Vagina (tissue), 2 donors: ENCODE results near the gene NLRP1. TPM values are rescaled to one million over a fixed set of nuclear protein-coding genes. Genes with fewer than 3 reads are reported as not detected.

Source experiments
- DNase-seq, 2 donors: peaks; one replicate each; pipeline ENCODE4 v3.0.0-alpha.2; 2017; ENCODE audit errors: extremely low spot score in 2 of 2
- H3K27ac ChIP-seq: fragments of 200-600 bp; sonication (generic); one replicate; pipeline ENCODE4 v1.5.1; 2019
- H3K27me3 ChIP-seq: fragments of 200-600 bp; sonication (generic); one replicate; pipeline ENCODE4 v1.5.1; 2019
- H3K36me3 ChIP-seq, 2 donors: fragments of 200-600 bp; sonication (generic); one replicate each; pipeline ENCODE4 v1.5.1; 2017 to 2019
- H3K4me1 ChIP-seq: fragments of 200-600 bp; sonication (generic); one replicate; pipeline ENCODE4 v1.5.1; 2019
- H3K4me3 ChIP-seq, 2 donors: fragments of 200-600 bp; sonication (generic); 1 replicate in 1 of 2; 2 replicates in 1 of 2; pipeline ENCODE4 v1.5.1; 2016 to 2019
- H3K9me3 ChIP-seq: fragments of 200-600 bp; sonication (generic); one replicate; pipeline ENCODE4 v1.5.1; 2019
- POLR2A ChIP-seq, 2 donors: fragments of 450-650 bp; IDR thresholded peaks; one replicate each; pipeline ENCODE4 v1.6.1; 2017; ENCODE audit warnings: antibody characterized with exemption in 2 of 2, mild to moderate bottlenecking in 2 of 2, moderate library complexity in 2 of 2
- POLR2AphosphoS5 ChIP-seq, 2 donors: sonication (generic); formaldehyde crosslinking; IDR thresholded peaks; one replicate each; pipeline ENCODE4 v1.9.0; 2017; ENCODE audit warnings: antibody characterized with exemption in 2 of 2, mild to moderate bottlenecking in 2 of 2, low read depth in 1 of 2; ENCODE audit not compliant: insufficient read depth in 1 of 2
- intact Hi-C: fragments of 100-400 bp; cut with DNase I; formaldehyde crosslinking; loops from one replicate; pipeline ENCODE4 v1.15.1; 2023
- total RNA-seq: library from RNA; depleted of rRNA; stranded (reverse); fragments of >200 nt; gene quantifications from one replicate; pipeline ENCODE4 v1.2.3, GENCODE V29; 2016
- TF ChIP-seq, protein P1 (sequence below), 3 experiments: fragments of 450-650 bp in 2 of 3; fragments of 200-600 bp in 1 of 3; sonication (generic) in 1 of 3; IDR thresholded peaks; one replicate each; pipeline ENCODE4 v1.5.1; 2017 to 2019; ENCODE audit warnings: antibody characterized with exemption in 3 of 3, mild to moderate bottlenecking in 2 of 3, moderate library complexity in 2 of 3

The NLRP1 gene
- total RNA-seq, 1 donor from 2014 or later = 83.7 TPM

DNA sequence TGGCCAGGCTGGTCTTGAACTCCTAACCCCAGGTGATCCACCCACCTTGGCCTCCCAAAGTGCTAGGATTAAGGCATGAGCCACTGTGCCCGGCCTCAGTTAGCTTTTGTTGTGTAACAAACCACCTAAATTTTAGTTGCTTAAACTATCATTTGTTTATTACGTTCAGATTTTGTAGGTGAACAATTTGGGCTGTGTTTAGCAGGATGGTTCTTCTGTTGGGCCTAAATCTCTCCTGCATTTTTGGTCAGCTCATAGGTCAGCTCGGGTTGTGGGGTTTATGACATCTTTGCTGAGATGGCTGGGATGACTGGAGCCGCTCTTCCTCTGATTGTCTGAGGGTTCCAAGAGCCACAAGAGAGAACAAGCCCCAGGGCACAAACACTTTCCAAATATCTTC, 21.1 kb upstream of the NLRP1 start:
- no peak overlapping the region for H3K27ac ChIP-seq
- no peak for TF ChIP-seq POLR2A (IDR thresholded peaks at IDR 0.05)
- TF ChIP-seq, protein P1, sequence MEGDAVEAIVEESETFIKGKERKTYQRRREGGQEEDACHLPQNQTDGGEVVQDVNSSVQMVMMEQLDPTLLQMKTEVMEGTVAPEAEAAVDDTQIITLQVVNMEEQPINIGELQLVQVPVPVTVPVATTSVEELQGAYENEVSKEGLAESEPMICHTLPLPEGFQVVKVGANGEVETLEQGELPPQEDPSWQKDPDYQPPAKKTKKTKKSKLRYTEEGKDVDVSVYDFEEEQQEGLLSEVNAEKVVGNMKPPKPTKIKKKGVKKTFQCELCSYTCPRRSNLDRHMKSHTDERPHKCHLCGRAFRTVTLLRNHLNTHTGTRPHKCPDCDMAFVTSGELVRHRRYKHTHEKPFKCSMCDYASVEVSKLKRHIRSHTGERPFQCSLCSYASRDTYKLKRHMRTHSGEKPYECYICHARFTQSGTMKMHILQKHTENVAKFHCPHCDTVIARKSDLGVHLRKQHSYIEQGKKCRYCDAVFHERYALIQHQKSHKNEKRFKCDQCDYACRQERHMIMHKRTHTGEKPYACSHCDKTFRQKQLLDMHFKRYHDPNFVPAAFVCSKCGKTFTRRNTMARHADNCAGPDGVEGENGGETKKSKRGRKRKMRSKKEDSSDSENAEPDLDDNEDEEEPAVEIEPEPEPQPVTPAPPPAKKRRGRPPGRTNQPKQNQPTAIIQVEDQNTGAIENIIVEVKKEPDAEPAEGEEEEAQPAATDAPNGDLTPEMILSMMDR (IDR thresholded peaks at IDR 0.05) = no peak
- TF ChIP-seq POLR2AphosphoS5 (IDR thresholded peaks at IDR 0.05; ENCODE audit: insufficient read depth in 1 of 2, low read depth in 1 of 2) = no peak
- intact Hi-C loops = no loop called here
- DNase-seq = no peak
- no peaks in the 10 kb centered on the region for H3K4me1 ChIP-seq
- H3K27me3 ChIP-seq = no peaks in the 10 kb centered on the region
- H3K36me3 ChIP-seq = no peaks in the 10 kb centered on the region
- no peaks in the 10 kb centered on the region for H3K9me3 ChIP-seq
- H3K4me3 ChIP-seq = no peak overlapping the region

DNA sequence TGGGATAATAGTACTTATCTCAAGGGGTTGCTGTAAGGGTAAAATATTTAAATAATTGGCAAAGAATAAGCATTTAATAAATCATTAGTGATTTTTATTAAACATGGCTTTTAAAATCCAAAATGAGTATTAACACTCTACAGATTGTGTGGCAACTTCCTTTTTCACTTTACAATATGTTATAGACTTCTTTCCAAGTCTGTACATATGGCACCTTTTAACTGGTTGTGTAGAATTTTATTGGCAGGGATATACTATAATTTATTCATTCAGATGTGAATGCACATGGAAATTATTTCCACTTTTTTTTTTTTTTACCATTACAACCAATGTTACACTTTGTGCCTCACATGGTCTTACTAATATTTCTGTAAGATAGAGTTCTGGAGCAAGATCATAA, 15.7 kb upstream of the NLRP1 start:
- no peaks in the 10 kb centered on the region for H3K9me3 ChIP-seq
- intact Hi-C loops = no loop called here
- H3K4me1 ChIP-seq = no peaks in the 10 kb centered on the region
- no peak for TF ChIP-seq POLR2AphosphoS5 (IDR thresholded peaks at IDR 0.05; ENCODE audit: insufficient read depth in 1 of 2, low read depth in 1 of 2)
- TF ChIP-seq POLR2A (IDR thresholded peaks at IDR 0.05) = no peak
- TF ChIP-seq, protein P1 (IDR thresholded peaks at IDR 0.05) = no peak
- DNase-seq = no peak
- H3K27me3 ChIP-seq = no peaks in the 10 kb centered on the region
- no peak overlapping the region for H3K4me3 ChIP-seq
- no peaks in the 10 kb centered on the region for H3K36me3 ChIP-seq
- H3K27ac ChIP-seq = no peak overlapping the region

DNA sequence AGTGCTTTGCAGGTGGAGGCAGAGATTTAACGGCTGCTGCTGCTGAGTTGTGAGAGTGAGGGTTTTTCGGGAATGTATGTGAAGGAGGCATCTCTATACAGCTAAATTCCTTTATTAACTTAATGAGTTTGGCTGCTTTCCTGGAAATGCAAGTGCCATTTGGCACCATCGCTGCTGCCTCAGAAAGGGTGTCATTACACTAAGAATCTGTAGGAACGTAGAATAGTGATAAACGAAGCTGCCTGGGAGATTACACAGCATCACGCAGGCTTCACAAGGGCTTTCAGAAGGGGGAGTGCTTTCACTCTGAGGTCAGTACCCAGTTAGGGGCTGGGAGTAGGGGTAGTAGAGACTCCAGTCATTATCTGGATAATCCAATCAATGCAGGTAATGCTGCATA, 14.1 kb upstream of the NLRP1 start:
- DNase-seq = no peak
- no peaks in the 10 kb centered on the region for H3K4me1 ChIP-seq
- intact Hi-C loops = no loop called here
- TF ChIP-seq POLR2A (IDR thresholded peaks at IDR 0.05) (no peak), POLR2AphosphoS5 (IDR thresholded peaks at IDR 0.05; ENCODE audit: insufficient read depth in 1 of 2, low read depth in 1 of 2) (no peak)
- TF ChIP-seq, protein P1 (IDR thresholded peaks at IDR 0.05) = no peak
- no peaks in the 10 kb centered on the region for H3K36me3 ChIP-seq
- H3K4me3 ChIP-seq = no peak overlapping the region
- no peak overlapping the region for H3K27ac ChIP-seq
- no peaks in the 10 kb centered on the region for H3K9me3 ChIP-seq
- no peaks in the 10 kb centered on the region for H3K27me3 ChIP-seq

DNA sequence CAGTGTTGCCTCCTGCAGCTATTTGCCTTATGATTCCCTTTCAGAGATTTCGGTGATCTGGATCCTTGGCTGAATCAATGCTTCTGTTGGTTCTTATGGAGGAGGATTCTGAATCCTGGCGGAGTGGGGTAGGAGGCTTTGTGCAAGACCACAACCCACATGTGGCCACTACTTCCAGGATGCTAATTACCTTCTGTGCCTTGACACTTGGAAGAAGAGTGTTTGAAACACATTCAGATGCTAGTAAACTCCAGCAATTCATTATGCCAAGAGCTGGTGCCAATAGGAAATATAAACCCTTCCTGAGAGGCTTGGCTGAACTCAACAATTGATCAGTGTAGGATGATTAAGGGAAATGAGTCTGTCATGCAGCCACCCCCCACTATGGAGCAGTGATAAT, 12.1 kb upstream of the NLRP1 start:
- intact Hi-C loops = no loop called here
- H3K27me3 ChIP-seq = no peaks in the 10 kb centered on the region
- TF ChIP-seq POLR2AphosphoS5 (IDR thresholded peaks at IDR 0.05; ENCODE audit: insufficient read depth in 1 of 2, low read depth in 1 of 2) (no peak), POLR2A (IDR thresholded peaks at IDR 0.05) (no peak)
- TF ChIP-seq, protein P1 (IDR thresholded peaks at IDR 0.05) = no peak
- no peaks in the 10 kb centered on the region for H3K9me3 ChIP-seq
- no peak overlapping the region for H3K27ac ChIP-seq
- H3K36me3 ChIP-seq = no peaks in the 10 kb centered on the region
- no peaks in the 10 kb centered on the region for H3K4me1 ChIP-seq
- no peak overlapping the region for H3K4me3 ChIP-seq
- no peak for DNase-seq

DNA sequence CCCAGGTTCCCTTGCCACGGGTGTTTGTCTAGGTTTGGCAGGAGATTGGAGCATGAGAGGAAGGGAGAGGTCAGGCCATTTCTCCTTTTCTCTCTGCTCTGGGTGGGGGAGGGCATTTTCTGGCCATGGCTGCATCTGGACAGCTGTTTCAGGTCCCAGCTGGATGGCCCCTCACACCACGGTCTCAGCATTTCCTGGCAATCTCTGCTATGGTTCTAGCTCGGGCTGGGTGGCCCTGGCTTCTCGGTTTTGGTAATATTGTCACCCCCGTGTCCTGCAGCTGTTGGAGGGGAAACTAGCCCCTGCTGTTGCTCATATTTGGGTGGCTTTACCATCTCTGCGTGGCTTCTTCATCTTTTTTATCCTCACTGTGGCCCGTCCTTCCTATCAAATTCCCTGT, 11.5 kb upstream of the NLRP1 start:
- H3K4me1 ChIP-seq = no peaks in the 10 kb centered on the region
- TF ChIP-seq POLR2AphosphoS5 (IDR thresholded peaks at IDR 0.05; ENCODE audit: insufficient read depth in 1 of 2, low read depth in 1 of 2) (no peak), POLR2A (IDR thresholded peaks at IDR 0.05) (no peak)
- TF ChIP-seq, protein P1 (IDR thresholded peaks at IDR 0.05) = no peak
- H3K27me3 ChIP-seq = no peaks in the 10 kb centered on the region
- intact Hi-C loops = no loop called here
- DNase-seq = no peak
- no peaks in the 10 kb centered on the region for H3K36me3 ChIP-seq
- no peak overlapping the region for H3K4me3 ChIP-seq
- no peaks in the 10 kb centered on the region for H3K9me3 ChIP-seq
- no peak overlapping the region for H3K27ac ChIP-seq
